OCI-M2 (cell line): ENCODE results near the gene CNGA3.
"Not testable (repeated sequence)": the region's sequence is repeated elsewhere in the genome, so short reads cannot be mapped to it uniquely, and the experiment has no call there.

Experiments used
- DNase-seq: peaks from one replicate; lab custom pipeline; 2025; ENCODE audit not compliant: unreplicated experiment; lab: John Stamatoyannopoulos, UW

The CNGA3 gene

GRCh38 chr2:98346311-98347236 lies at the start of gene CNGA3:
TSS of gene CNGA3 (plus strand) at chr2:98346456. CDS start at chr2:98369976, 23,520 bp downstream.
- no peak for DNase-seq

- no peak for DNase-seq
Observed at GRCh38 chr2:98297817-98298682, 48.2 kb upstream of the CNGA3 start.

DNA sequence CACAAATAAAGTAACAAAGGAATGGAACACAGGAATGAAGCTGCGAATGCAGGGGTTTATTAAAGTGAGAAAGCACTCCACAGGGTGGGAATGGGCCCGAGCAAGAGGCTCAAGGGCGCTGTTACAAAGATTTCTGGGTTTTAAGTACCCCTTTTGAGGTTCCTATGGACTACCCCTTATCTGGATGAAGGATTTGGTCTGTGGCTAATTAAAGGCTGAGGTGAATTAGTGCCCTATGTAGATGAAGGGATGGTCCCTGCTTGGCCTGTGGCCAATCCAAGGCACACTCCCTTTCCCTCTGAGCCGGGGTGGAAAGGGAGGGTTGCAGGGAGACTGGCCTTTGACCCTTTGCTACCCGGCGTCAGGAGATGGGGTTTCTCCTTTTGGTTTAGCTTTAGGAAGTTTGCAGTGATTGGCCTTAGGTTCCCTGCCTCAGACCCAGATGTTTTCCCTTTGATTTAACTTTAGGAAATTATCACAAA lies 47.5 kb upstream of the CNGA3 start:
- DNase-seq: no peak

DNA sequence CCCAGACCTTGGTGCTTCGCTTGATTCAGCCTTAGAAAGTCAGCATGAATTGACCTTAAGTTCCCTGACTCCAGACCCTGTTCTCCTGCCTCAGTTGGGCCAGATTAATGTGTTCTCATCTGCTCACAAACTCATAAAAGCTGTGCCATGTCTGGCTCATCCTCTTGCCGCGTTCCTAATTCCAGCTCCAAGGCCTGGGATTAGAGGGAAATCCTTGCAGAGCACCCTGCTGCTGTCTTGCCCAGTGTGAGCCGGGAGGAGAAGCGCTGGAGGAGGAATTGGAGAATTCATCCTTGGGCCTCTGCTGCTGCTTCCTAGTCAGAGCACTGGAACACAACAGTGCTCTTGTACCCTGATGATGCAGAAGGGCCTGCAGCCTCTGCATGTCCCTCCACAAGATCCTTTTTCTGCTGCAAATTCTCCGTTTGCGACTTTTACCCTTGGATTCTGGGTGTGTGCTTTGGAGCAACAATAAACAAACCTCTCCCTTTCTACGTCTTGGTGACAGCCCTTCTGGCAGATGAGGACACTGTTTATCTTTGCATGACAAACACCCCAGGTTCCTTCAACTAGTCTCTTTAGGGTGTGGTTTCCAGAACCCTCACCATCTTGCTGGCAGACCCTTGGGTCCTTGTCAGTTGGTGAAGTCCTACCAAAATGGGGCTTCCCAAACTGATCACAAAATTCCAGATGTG lies 46.9 kb upstream of the CNGA3 start:
- no peak for DNase-seq

DNA sequence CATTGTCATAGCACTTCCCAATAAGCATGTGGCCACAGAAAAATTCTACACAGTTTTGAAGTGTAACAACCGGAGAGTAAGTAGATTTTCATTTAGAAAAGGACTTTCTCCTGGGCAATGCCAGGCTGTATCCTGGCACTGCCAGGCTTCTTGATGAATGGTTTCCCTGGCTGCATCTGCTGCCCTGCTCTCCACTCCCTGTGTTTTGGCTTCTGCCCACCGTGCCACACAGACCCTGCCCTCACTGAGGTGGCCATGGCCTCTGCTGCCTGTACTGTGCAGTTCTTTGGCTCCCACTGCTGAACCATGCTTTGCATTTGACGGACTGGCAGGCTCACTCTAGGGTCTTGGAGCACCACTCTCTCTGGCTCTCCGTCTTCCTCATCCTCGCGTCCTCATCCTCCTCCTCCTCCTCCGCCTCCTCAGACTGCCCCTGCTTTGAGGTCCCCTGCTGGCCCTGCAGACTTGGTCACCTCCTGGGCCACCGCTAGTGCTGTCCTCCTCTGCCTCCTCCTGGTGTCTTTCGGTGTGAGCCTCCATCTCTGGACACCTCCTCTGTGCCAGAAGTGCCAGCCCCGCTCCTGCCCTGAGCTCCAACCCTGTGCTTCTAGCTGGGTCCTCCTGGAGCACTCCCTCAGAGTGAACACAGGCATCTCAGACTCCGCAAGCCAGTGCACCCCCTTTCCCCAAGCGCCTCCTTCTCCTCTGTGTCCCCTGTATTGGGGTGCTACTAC lies 45.9 kb upstream of the CNGA3 start:
- DNase-seq: no peak

- DNase-seq: no peak
Observed at GRCh38 chr2:98301469-98301868, 44.8 kb upstream of the CNGA3 start.

DNA sequence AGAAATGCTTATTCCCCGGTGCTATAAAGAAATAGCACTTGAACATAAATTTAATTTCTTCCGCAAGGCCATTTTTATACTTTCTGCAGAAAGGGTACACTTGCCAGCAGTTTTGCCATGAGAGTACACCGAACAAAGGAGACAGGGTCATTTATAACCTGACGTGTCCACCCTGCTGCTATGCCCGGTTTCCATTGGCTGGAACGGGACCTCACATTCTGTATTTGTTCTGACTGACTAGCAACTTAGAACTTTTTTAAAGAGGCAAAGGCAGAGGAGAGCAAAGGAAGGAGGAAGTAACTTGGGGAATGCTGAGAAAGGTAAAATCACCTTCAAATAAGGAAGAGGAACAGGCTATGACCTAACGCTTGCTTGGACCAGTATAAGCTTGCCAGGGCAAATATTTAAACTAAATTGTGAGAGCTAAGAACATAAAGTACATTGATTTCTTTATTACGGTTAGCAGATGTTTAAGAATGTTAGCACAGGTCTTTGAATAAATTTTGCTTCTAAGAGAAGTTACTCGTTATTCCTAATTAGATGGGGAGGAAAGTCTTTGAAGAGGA lies 39.0 kb upstream of the CNGA3 start:
- DNase-seq: not testable (repeated sequence)

DNA sequence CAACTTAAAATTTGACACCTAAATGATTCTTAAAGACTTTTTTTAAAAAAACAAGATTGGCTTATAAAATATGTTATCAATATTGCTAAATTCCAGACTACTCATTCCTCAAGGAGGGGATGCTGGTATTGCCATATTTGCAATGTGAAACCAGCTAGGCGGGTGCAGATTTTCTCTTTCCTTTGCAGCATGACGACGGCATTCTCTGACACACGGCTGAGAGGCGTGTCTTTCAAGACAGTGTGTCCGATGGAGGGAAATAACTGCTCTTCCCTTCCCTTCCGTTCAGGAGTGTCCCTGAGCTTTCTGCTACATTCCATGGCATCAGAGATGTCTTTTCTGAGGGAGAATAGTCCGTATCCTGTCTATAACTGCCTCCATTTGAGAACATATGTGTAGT lies 38.2 kb upstream of the CNGA3 start:
- no peak for DNase-seq

DNA sequence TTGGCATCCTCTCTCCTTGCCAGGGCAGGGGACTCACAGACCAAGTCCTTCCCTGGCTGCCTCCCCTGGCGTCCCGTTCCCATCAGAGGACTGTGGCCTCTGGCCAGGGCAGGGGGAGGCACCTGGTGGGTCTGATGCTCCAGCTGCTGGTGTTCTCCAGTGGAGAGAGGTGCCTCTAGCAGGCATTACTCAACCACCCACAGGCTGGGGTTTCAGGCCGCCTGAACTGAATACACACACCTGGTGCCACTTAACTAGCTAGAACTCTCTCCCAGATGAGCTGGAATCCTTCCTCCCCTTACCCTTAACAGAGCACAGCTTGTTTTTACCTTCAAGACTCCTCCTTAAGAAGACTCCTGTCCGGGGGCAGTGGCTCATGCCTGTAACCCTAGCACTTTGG lies 37.7 kb upstream of the CNGA3 start:
- no peak for DNase-seq

DNA sequence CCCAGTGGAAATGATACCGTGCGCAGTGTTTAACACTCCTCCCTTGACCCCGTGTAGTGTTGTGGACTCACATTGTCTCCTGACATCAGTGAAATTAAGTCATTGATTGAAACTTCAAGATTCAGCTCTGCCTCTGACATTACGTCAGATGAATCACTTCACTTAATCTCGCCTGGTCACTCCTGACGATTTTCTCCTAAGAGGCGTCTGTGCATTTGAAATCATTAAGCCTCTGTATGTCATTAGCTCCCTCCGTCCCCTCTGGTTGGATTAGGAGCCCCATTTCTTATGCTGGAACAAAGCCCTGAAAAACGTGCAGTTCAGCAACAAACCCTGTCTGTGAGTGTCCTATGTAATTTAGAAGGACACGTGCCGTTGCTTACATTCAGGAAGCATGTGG lies 36.7 kb upstream of the CNGA3 start:
- no peak for DNase-seq

- no peak for DNase-seq
Observed at GRCh38 chr2:98310010-98310409, 36.2 kb upstream of the CNGA3 start.

- DNase-seq: no peak
Observed at GRCh38 chr2:98311090-98311489, 35.2 kb upstream of the CNGA3 start.

- DNase-seq: no peak
Observed at GRCh38 chr2:98311771-98312545, 34.3 kb upstream of the CNGA3 start.

GRCh38 chr2:98313492-98314250 lies 32.6 kb upstream of the CNGA3 start:
- no peak for DNase-seq

DNA sequence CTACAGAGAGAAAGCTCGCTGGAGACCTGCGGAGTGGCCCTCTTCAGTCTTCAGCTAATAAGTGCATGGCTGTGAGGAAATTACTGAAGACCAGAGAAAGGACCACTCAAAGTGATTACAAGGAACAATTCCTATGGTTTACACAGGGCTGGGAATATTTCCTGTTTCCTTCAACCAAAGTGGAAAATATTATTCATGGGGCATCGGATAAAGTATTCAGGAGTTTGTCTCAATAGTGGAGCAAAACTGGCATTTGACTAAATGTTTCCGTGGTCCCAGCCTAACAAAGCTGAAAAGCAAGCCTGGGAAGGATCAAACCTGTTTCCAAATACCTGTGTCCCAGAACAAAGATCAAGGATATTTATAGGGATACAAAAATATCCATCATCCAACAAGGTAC lies 32.0 kb upstream of the CNGA3 start:
- DNase-seq: no peak

GRCh38 chr2:98315957-98316356 lies 30.3 kb upstream of the CNGA3 start:
- no peak for DNase-seq

DNA sequence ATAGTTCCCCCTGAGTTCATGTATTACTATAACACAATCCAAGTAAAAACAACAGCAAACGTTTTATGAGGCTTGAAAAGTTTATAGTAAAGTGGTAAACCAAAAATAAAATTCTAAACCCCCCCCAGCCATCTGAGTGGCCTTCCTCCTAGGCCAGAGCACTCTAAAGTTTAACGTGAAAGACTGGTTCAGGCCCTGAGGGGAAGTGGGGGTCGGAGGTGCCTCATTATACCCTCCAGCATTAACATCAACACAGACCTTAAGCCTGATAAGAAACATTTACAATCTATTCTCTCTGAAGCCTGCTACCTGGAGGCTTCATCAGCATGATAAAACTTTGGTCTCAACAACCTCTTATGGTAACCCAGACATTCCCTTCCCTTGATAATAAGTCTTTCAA lies 29.0 kb upstream of the CNGA3 start:
- no peak for DNase-seq

DNA sequence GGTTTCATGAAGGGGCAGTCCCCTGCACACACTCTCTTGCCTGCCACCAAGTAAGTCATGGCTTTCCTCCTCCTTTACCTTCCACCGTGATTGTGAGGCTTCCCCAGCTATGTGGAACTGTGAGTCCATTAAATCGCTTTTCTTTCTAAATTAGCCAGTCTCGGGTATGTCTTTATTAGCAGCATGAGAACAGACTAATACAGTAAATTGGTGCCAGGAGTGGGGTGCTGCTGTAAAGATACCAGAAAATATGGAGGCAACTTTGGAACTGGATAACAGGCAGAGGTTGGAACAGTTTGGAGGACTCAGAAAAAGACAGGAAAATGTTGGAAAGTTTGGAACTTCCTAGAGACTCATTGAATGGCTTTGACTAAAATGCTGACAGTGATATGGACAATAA lies 26.1 kb upstream of the CNGA3 start:
- not testable (repeated sequence) for DNase-seq

DNA sequence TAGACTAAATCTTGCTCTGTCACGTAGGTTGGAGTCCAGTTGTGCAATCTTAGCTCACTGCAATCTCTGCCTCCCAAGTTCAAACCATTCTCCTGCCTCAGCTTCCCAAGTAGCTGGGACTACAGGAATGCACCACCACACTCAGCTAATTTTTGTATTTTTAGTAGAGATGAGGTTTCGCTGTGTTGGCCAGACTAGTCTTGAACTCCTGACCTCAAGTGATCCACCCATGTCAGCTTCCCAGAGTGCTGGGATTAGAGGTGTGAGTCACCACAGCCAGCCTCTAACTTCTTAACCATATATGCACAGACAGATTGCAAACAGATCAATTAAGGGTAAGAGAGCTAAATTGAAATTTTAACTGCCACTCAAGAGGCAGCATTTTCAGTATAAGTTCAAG lies 22.1 kb upstream of the CNGA3 start:
- no peak for DNase-seq
